ENCODE results near the gene RHOD.

Gene RHOD

DNA sequence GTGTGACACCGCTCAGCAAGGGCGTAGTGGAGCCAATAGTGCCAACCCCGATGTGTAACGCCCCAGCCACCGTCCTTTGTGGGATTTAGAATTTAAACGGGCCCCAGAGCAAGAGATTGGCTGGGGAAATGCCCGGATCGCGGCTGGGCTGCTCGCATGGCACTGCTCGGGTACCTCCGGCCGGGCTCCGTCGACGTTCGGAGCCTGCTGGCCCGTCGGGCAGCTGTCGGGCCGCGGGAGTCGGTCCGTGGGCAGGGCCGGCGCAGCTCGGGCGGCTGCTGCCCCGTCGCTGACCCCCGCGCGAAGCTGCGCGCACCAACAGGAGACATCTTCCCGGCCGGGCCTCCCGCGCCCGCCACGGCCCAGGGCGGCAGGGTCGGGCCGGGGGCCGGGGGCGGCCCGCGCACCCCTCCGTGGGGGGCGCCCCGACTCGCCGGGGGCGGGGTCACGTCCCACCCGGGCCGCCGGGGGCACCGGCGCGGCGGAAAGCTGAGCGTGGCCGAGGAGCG lies 61.1 kb downstream of the RHOD start:
- FAIRE-seq, result no peak

DNA sequence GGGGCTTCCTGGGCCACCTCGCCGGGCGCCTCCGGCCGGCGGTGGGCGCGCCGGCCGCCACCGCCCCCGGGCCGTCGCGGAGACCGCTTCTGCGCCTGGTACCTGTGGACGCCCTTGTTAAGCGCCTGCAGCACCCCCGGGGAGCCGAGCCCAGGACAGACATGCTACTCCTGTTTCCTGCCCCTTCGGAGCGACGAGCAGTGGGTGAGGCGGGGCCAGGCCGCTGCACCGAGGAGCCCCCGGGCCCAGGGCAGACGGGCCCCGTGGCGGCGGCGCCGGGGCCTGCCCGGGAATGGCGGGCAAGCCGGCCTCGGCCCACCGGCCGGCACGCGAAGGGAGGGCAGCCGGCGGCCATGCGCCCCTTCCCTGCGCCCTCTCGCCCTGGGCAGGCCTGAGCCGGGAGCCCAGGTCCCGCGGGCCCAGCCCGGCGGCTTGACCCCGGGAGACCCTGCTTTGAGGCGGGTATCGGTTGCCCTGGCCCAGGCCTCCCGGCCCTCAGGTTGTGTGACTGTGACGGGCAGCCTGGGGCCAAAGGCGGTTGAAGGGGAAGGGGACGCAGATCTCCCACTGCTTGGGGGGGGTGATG lies 61.6 kb downstream of the RHOD start:
- FAIRE-seq, result no peak

DNA sequence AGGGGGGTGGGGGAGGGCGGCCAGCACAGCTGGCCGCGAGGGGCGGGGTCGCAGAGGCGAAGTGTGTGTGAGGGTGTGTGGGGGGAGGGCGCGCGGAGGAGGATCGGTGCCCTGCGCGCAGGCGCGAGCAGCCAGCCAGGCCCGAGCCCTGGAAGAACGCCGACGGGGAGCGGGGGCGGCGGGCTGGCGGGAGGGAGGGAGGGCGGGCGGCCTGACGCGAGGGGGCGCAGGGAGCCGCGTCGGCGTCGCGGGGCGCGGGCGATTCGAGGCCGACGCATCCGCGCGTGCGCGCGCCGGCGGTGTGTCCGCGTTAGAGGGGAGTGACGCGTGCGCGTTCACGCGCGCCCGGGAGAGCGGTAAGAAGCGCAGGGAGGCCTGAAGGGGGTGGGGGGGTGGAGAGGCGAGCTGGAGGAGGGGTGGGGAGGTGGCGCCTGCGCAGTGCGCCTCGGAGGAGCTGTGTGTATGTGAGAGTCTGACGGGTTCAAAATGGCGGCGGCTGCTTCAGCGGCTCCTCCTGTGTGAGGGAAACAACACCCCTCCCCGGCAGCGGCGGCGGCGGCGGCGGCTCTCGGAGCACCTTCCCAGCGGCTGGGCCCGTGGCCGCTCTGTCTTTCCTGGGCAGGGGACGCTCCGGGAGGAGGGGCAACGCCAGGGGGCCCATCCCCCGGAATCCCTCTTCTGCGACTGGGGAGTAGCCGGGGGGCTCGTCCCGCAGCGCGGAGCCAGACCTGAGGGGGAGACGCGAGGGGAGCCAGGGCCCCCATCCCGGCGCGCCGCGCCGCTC lies 62.3 kb downstream of the RHOD start, which contains the start of gene KDM2A:
Gene KDM2A (plus strand): TSS at position 463 of the 784 bp plus-strand sequence. CDS start 2,054 bp downstream, outside the sequence.
- FAIRE-seq, result no peak

DNA sequence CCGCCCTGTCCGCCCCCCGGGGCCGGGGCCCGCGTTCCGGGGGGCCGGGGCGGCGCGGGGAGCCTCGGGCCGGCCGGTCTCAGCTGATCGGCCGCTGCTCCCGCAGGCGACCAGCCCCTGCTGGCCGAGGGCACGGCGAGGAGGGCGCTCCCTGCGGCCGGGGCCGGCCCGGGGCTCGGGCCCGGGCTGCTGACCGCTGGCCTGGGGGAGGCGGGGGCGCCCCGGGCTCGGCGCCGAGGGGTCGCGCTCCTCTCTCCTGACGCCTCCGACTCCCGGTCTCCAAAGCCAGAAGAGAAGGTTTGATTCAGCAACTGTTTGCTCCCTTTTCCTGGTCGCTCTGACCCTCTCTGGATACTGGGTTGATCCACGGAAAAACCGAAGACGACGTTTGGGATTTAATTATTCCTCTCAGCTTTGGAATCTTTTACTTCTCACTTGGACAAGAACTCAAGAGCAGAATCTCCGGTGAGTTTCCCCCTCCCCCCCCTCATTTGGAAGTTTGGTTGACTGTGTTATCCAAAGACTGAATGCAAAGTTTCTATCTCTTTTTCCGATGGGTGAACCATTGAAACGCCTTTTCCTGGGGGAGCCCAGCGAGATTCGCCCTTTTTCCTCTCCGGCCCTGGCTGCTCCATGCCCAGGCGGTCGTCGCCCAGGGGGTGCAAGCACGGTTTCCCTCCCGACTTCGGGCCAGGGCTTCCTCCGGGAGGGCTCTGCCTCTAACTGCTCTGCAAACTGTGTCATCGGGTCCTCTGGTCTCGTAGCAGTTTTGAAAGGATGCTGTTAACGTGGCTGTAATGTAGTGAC lies 63.1 kb downstream of the RHOD start:
- no peak for FAIRE-seq

DNA sequence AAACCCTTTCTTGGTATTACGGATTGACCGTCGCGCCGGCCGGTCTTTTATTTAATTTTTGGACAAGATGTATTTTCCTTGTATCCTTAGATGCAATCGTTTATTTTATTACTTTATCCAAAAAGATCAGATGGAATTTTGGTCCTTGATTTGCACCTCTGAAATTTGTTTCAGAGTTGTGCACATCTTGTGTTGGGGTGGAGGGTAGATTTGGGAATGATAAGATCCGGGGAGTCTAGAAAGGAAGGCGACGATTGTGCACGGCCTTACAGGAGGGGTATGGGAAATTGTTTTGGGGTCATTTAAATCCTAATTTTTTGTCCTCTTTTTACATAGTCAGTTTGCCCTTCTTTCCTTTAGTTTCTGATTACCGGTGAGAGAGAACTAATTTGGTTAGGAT lies 63.8 kb downstream of the RHOD start:
- FAIRE-seq, result no peak

DNA sequence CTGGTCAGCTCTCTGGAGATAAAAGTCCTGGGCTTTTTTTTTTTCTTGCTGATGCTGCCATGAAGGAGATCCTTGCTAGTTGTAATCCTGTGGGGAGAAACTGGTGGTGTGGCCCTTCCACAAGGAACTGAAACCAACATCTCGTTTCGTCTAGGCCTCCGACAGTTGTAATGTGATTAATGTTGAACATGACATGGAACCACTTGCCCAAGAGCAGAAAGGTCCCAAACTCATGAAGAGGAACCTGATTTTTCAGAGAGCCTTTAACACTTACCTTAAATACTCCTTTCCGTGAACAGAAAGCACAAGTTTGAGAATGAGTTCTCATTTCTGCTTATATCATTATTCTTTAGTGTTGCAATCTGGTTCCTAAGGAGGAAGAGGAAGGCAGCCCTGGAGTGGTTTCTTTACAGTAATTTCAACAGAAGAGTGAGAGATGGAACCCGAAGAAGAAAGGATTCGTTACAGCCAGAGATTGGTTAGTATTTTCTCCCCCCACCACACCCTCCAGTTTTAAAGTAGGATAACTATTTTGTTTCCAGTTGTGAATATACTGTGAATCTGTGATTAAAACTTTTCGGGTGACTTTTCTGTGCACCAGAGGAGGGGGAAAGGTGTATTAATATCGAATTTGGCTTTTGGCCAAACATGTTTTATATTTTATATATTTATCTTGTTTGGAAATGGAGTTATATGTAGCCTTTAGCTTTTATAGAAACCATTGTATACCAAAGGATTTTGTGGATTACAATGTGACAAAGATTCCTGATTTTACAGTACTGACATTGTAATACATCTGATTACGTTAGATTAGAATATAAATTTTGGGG lies 64.4 kb downstream of the RHOD start:
- no peak for FAIRE-seq

Data from endometrium (tissue), 2 donors.